Kidney epithelial cell (primary cell): ENCODE measurements around the gene RPL28. TPM values are rescaled to one million over a fixed set of nuclear protein-coding genes. Genes with fewer than 3 reads are reported as not detected.

Experiments
- DNase-seq: peaks from one replicate; pipeline ENCODE4 v3.0.0-alpha.2; 2010; ENCODE audit warnings: low read depth
- H3K27me3 ChIP-seq: 2 replicates; pipeline ENCODE4 v1.6.0; 2011; ENCODE audit warnings: low read length; ENCODE audit not compliant: control insufficient read depth, insufficient read depth
- H3K36me3 ChIP-seq: 2 replicates; pipeline ENCODE4 v1.5.1; 2011; ENCODE audit warnings: low read length; ENCODE audit not compliant: control insufficient read depth, insufficient read depth
- H3K4me3 ChIP-seq: 2 replicates; pipeline ENCODE4 v1.5.1; 2011; ENCODE audit warnings: low read depth, mild to moderate bottlenecking, control low read depth, low read length
- total RNA-seq: library from RNA; depleted of rRNA; stranded (reverse); fragments of >200 nt; gene quantifications from 2 replicates; pipeline ENCODE4 v1.2.3, GENCODE V29; 2015
- TF ChIP-seq, protein P1 (sequence below): IDR thresholded peaks from 2 replicates; pipeline ENCODE4 v1.5.1; 2011; ENCODE audit warnings: mild to moderate bottlenecking, moderate library complexity, low read length, control low read depth, inconsistent platforms; ENCODE audit not compliant: insufficient read depth, poor library complexity, severe bottlenecking

Gene RPL28
- total RNA-seq, 1 donor from 2014 or later = 630 TPM

GRCh38 chr19:55358493-55358892 is 27.2 kb upstream of the RPL28 start:
- no peak overlapping the region for H3K4me3 ChIP-seq
- H3K27me3 ChIP-seq = peaks cover 19% of the 10 kb centered on the region
- DNase-seq = no peak
- H3K36me3 ChIP-seq = no peaks in the 10 kb centered on the region
- TF ChIP-seq, protein P1, sequence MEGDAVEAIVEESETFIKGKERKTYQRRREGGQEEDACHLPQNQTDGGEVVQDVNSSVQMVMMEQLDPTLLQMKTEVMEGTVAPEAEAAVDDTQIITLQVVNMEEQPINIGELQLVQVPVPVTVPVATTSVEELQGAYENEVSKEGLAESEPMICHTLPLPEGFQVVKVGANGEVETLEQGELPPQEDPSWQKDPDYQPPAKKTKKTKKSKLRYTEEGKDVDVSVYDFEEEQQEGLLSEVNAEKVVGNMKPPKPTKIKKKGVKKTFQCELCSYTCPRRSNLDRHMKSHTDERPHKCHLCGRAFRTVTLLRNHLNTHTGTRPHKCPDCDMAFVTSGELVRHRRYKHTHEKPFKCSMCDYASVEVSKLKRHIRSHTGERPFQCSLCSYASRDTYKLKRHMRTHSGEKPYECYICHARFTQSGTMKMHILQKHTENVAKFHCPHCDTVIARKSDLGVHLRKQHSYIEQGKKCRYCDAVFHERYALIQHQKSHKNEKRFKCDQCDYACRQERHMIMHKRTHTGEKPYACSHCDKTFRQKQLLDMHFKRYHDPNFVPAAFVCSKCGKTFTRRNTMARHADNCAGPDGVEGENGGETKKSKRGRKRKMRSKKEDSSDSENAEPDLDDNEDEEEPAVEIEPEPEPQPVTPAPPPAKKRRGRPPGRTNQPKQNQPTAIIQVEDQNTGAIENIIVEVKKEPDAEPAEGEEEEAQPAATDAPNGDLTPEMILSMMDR = no peak

DNA sequence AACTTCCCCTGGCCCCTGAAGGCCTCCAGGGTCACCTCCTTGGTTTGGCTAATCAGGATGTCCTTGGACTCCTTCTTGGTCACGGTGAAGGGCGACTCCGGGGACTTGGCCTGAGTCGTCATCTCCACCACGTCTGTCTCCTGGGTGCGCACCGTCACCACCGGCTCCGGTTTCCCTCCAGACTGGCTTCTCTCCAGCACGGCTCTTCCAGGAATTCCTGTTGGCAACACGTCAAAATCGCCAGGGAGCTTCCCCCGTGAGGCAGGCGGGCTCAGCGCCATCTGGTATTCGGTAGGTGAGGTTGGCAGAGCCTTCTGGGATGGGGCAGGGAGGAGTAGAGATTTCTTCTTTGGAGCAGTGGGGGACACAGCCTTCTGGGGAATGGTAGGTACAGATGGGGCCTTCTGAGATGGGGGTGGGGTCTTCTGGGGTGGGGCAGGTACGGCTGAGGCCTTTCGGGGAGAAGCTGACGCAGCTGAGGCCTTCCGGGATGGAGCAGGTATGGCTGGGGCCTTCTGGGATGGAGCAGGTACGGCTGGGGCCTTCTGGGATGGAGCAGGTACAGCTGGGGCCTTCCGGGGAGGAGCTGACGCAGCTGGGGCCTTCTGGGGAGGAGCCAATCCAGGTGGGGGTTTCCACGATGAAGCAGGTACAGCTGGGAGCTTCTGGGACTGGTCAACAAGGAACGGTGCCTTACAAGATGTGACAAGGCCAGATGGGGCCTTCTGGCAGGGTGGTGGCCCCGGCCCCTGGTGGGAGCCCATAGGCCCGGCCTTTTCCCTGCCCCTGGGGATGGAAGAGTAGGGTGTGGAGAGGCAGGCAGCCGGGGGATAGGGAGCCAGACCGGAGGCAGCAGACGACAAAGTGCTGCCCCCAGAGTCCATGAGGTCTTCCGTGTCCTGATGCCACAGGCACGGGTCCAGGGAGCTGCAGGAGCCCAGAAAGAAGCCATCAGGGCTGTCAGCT is 26.5 kb upstream of the RPL28 start:
- no peak for DNase-seq
- no peaks in the 10 kb centered on the region for H3K36me3 ChIP-seq
- peaks cover 13% of the 10 kb centered on the region for H3K27me3 ChIP-seq
- TF ChIP-seq, protein P1 = no peak
- no peak overlapping the region for H3K4me3 ChIP-seq

- TF ChIP-seq, protein P1 = no peak
- Histone ChIP-seq H3K4me3 (no peak overlapping the region), H3K36me3 (no peaks in the 10 kb centered on the region), H3K27me3 (peaks cover 8% of the 10 kb centered on the region)
- DNase-seq = no peak
Measured at GRCh38 chr19:55360902-55361301, 24.8 kb upstream of the RPL28 start.

- TF ChIP-seq, protein P1 = no peak
- Histone ChIP-seq H3K27me3 (peaks cover 2% of the 10 kb centered on the region), H3K36me3 (no peaks in the 10 kb centered on the region), H3K4me3 (no peak overlapping the region)
- no peak for DNase-seq
Measured at GRCh38 chr19:55362174-55362989, 23.4 kb upstream of the RPL28 start.

DNA sequence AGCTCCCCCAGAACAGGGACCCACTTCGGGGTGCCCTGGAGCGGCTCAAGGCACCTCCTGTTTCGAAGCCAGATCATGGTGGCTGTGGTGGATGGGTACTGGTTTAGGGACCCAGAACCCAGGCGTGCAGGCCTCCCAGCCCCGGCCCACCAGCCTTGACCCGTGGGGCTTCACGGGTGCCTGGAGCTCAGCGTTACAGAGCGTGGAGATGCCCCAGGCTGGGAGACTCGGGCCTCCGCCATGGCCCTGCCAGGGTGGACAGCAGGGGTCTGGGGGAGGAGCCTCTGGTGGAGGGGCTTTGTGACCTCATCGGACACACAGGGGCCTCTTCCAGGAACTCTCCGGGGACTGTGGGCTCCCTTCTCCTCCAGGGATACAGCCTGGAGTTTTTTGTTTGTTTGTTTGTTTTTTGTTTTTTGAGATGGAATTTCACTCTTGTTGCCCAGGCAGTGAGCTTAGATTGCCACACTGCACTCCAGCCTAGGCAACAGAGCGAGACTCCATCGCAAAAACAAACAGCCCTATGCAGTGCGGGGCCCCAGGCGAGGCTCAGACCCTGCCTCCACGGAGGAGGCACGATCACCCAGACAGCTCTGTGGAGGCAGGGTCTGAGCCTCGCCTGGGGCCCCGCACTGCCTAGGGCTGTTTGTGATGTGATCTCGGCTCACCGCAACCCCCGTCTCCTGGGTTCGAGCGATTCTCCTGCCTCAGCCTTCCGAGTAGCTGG is 22.6 kb upstream of the RPL28 start, which contains the start of gene GARIN5B:
Gene GARIN5B (minus strand): TSS at position 271 of the 727 bp plus-strand sequence. CDS start 194 bp downstream, at position 77.
- H3K4me3 ChIP-seq = no peak within 1 kb of the TSS
- H3K27me3 ChIP-seq = no peaks in the 10 kb centered on the region
- H3K36me3 ChIP-seq = no peaks in the 10 kb centered on the region
- TF ChIP-seq, protein P1 = no peak
- no peak for DNase-seq
